K562 (cell line): ENCODE data around the gene LRRC61. TPM values are rescaled to one million over a fixed set of nuclear protein-coding genes. Genes with fewer than 3 reads are reported as not detected.

Experiments used
- ATF7 ChIP-seq: fragments of 450-650 bp; IDR thresholded peaks from 2 replicates; pipeline ENCODE4 v1.7.1; 2014; ENCODE audit warnings: mild to moderate bottlenecking, moderate library complexity
- BACH1 ChIP-seq: fragments of 200-800 bp; sonication (Bioruptor generic); IDR thresholded peaks from 2 replicates; pipeline ENCODE4 v1.6.1; 2016; ENCODE audit warnings: missing genetic modification characterization, missing compliant biosample characterization
- CTBP1 ChIP-seq: fragments of 450-650 bp; IDR thresholded peaks from 2 replicates; pipeline ENCODE4 v1.6.1; 2016; ENCODE audit warnings: borderline replicate concordance
- ELF2 ChIP-seq: fragments of 250-450 bp; sonication (Bioruptor Pico); IDR thresholded peaks from 2 replicates; pipeline ENCODE4 v1.5.0; 2021; ENCODE audit warnings: mild to moderate bottlenecking
- GTF2E2 ChIP-seq: fragments of 200-800 bp; sonication (Bioruptor generic); IDR thresholded peaks from 2 replicates; pipeline ENCODE4 v1.6.1; 2016; ENCODE audit warnings: missing genetic modification characterization, missing compliant biosample characterization
- HNRNPH1 ChIP-seq: fragments of 200-400 bp; formaldehyde crosslinking; optimal IDR thresholded peaks from 2 replicates; pipeline ENCODE3; 2017; ENCODE audit warnings: low read depth, mild to moderate bottlenecking, low read length, moderate library complexity
- JUND ChIP-seq, 2 experiments: IDR thresholded peaks; 2 replicates in 1 of 2; 3 replicates in 1 of 2; pipeline ENCODE4 v1.6.1; 2011; ENCODE audit warnings: borderline replicate concordance in 2 of 2, low read depth in 2 of 2, low read length in 2 of 2, improper control_type of control experiment in 1 of 2, missing biosample characterization in 1 of 2, missing genetic modification characterization in 1 of 2, missing genetic modification reagents in 1 of 2
- NCOA6 ChIP-seq: fragments of 450-650 bp; IDR thresholded peaks from 2 replicates; pipeline ENCODE4 v1.6.1; 2017; ENCODE audit warnings: mild to moderate bottlenecking
- NFRKB ChIP-seq: fragments of 450-650 bp; IDR thresholded peaks from 2 replicates; pipeline ENCODE4 v1.6.1; 2016; ENCODE audit warnings: low read depth
- PHB2 ChIP-seq: fragments of 450-650 bp; IDR thresholded peaks from 2 replicates; pipeline ENCODE4 v1.6.1; 2017; ENCODE audit warnings: low read depth
- SAFB2 ChIP-seq: fragments of 200-400 bp; formaldehyde crosslinking; IDR thresholded peaks from 2 replicates; pipeline ENCODE4 v1.6.1; 2018; ENCODE audit warnings: borderline replicate concordance, low read length, low read depth, moderate library complexity; ENCODE audit not compliant: severe bottlenecking
- U2AF2 ChIP-seq: fragments of 200-400 bp; formaldehyde crosslinking; optimal IDR thresholded peaks from 2 replicates; pipeline ENCODE3; 2017; ENCODE audit warnings: low read depth, mild to moderate bottlenecking, low read length
- YY1 ChIP-seq, 3 experiments: IDR thresholded peaks; 2 replicates each; pipeline ENCODE4 v1.6.1; 2011; ENCODE audit warnings: low read length in 2 of 3, mild to moderate bottlenecking in 2 of 3, moderate library complexity in 2 of 3, borderline replicate concordance in 1 of 3, control low read depth in 1 of 3, low read depth in 1 of 3; ENCODE audit not compliant: insufficient read depth in 3 of 3, insufficient replicate concordance in 2 of 3, control insufficient read depth in 1 of 3, insufficient read length in 1 of 3; ENCODE audit errors: extremely low read depth in 1 of 3
- ZNF133 ChIP-seq: fragments of 250-450 bp; sonication (Bioruptor Pico); IDR thresholded peaks from 2 replicates; pipeline ENCODE4 v1.4.0; 2020; ENCODE audit warnings: mild to moderate bottlenecking
- ZNF551 ChIP-seq: fragments of 250-450 bp; sonication (Bioruptor Pico); IDR thresholded peaks from 2 replicates; pipeline ENCODE4 v1.5.0; 2021; ENCODE audit warnings: mild to moderate bottlenecking, moderate library complexity
- ZNF583 ChIP-seq: fragments of 250-450 bp; sonication (Bioruptor Pico); IDR thresholded peaks from 2 replicates; pipeline ENCODE4 v1.4.0; 2020
- polyA plus RNA-seq, 8 experiments: library from polyadenylated mRNA; depleted of rRNA in 4 of 8; stranded (reverse) in 5 of 8; unstranded in 3 of 8; fragments of >200 nt; fragmentation: Nextera tagmentation in 2 of 8; fragmentation: Illumina TruSeq in 1 of 8; extraction: Ambion mirVana in 2 of 8; extraction: Trizol in 1 of 8; gene quantifications; 2 replicates each; pipeline versions ENCODE4 v1.2.1 to v1.2.3, GENCODE V29; 2011 to 2014; ENCODE audit warnings: inconsistent platforms in 1 of 8, missing spikeins in 1 of 8
- total RNA-seq, 7 experiments: library from RNA; depleted of rRNA in 6 of 7; stranded (reverse); fragments of >200 nt in 6 of 7; fragmentation: Illumina TruSeq in 2 of 7; extraction: Trizol in 2 of 7; gene quantifications; 2 replicates each; pipeline versions ENCODE4 v1.2.1 to v1.2.3, GENCODE V29; 2011 to 2021; ENCODE audit warnings: low replicate concordance in 1 of 7
- TF ChIP-seq, protein P1 (sequence below): sonication (generic); formaldehyde crosslinking; IDR thresholded peaks from 2 replicates; pipeline ENCODE4 v1.9.0; 2022; ENCODE audit warnings: mild to moderate bottlenecking, missing genetic modification reagents
- TF ChIP-seq, protein P2 (sequence below), 2 experiments: IDR thresholded peaks; 2 replicates each; pipeline ENCODE4 v1.6.1; 2011; ENCODE audit warnings: borderline replicate concordance in 1 of 2, control low read depth in 1 of 2, low read depth in 1 of 2, low read length in 1 of 2, mild to moderate bottlenecking in 1 of 2, mixed read lengths in 1 of 2, moderate library complexity in 1 of 2; ENCODE audit not compliant: insufficient read depth in 1 of 2, insufficient read length in 1 of 2, poor library complexity in 1 of 2, severe bottlenecking in 1 of 2; ENCODE audit errors: extremely low read depth in 1 of 2
- TF ChIP-seq, protein P3 (sequence below): fragments of 250-450 bp; sonication (Bioruptor Pico); IDR thresholded peaks from 2 replicates; pipeline ENCODE4 v1.9.0; 2021; ENCODE audit warnings: mild to moderate bottlenecking
- TF ChIP-seq, protein P4 (sequence below), 2 experiments: IDR thresholded peaks in 1 of 2; conservative IDR thresholded peaks in 1 of 2; 2 replicates each; pipeline ENCODE4 v1.6.1; 2016; ENCODE audit warnings: low read depth in 2 of 2, mild to moderate bottlenecking in 1 of 2, missing compliant biosample characterization in 1 of 2, missing genetic modification characterization in 1 of 2, moderate library complexity in 1 of 2
- TF ChIP-seq, protein P5 (sequence below): fragments of 450-650 bp; IDR thresholded peaks from 2 replicates; pipeline ENCODE4 v1.6.1; 2014; ENCODE audit warnings: low read depth, mild to moderate bottlenecking, moderate library complexity, borderline replicate concordance

LRRC61 gene
- total and polyA plus RNA-seq, 9 of the 15 experiments (the other 6 are each of a cell fraction or from before 2014, with no cell fraction given), result 1.3 to 55.2 (median 35.2) TPM

DNA sequence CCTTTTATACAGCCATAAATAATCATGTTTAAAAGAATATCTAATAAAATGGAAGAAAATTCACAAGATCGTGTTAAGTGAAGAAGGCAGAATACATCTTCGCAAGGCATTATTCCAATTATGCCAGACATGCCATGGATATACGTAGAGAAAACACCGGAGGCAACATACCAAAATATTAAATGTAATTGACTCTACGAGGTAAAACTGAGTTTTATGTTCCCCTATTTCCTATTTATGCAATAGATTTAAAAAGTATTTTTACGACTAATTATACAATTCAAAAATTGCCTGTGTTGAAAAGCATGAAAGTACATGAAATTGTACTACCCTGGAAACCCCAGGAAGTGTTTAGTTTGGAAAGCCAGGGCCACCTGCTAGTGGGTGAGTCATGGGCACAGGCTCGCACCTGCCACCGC, 44.5 kb downstream of the LRRC61 start (continued):
- TF ChIP-seq YY1 (IDR thresholded peaks at IDR 0.05; ENCODE audit: borderline replicate concordance in 1 of 3, control insufficient read depth in 1 of 3, extremely low read depth in 1 of 3, insufficient read depth in 3 of 3, insufficient read length in 1 of 3, insufficient replicate concordance in 2 of 3, low read depth in 1 of 3, low read length in 2 of 3) (no peak), ATF7 (no peak), PHB2 (no peak), NFRKB (no peak), GTF2E2 (tag) (no peak), CTBP1 (no peak), BACH1 (peak; percentile 49), SAFB2 (no peak), ZNF551 (no peak), NCOA6 (no peak), ZNF133 (CRISPR knock-in tag) (no peak), HNRNPH1 (no peak), U2AF2 (no peak), JUND (IDR thresholded peaks at IDR 0.05; ENCODE audit: borderline replicate concordance, low read depth, low read length) (peak; percentile 83), JUND (tag; IDR thresholded peaks at IDR 0.05; ENCODE audit: borderline replicate concordance, low read depth, low read length) (peak; percentile 82; the same call in 2 of the 3 replicates), ZNF583 (CRISPR knock-in tag) (0 out of 2 replicates have a peak, but pooled peaks have one; percentile 84), ELF2 (peak; percentile 68)
- TF ChIP-seq, protein P1, sequence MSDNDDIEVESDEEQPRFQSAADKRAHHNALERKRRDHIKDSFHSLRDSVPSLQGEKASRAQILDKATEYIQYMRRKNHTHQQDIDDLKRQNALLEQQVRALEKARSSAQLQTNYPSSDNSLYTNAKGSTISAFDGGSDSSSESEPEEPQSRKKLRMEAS (CRISPR knock-in tag), result no peak
- TF ChIP-seq, protein P2, sequence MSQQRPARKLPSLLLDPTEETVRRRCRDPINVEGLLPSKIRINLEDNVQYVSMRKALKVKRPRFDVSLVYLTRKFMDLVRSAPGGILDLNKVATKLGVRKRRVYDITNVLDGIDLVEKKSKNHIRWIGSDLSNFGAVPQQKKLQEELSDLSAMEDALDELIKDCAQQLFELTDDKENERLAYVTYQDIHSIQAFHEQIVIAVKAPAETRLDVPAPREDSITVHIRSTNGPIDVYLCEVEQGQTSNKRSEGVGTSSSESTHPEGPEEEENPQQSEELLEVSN (IDR thresholded peaks at IDR 0.05; ENCODE audit: borderline replicate concordance in 1 of 2, extremely low read depth in 1 of 2, insufficient read depth in 1 of 2, insufficient read length in 1 of 2, low read depth in 1 of 2, low read length in 1 of 2, poor library complexity in 1 of 2, severe bottlenecking in 1 of 2), result no peak
- TF ChIP-seq, protein P3, sequence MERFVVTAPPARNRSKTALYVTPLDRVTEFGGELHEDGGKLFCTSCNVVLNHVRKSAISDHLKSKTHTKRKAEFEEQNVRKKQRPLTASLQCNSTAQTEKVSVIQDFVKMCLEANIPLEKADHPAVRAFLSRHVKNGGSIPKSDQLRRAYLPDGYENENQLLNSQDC (CRISPR knock-in tag), result no peak
- TF ChIP-seq, protein P4, sequence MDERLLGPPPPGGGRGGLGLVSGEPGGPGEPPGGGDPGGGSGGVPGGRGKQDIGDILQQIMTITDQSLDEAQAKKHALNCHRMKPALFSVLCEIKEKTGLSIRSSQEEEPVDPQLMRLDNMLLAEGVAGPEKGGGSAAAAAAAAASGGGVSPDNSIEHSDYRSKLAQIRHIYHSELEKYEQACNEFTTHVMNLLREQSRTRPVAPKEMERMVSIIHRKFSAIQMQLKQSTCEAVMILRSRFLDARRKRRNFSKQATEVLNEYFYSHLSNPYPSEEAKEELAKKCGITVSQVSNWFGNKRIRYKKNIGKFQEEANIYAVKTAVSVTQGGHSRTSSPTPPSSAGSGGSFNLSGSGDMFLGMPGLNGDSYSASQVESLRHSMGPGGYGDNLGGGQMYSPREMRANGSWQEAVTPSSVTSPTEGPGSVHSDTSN (CRISPR knock-in tag; IDR thresholded peaks at IDR 0.05; ENCODE audit: low read depth), result no peak
- TF ChIP-seq, protein P4 (tag; conservative IDR thresholded peaks at IDR 0.05; ENCODE audit: low read depth), result no peak
- TF ChIP-seq, protein P5, sequence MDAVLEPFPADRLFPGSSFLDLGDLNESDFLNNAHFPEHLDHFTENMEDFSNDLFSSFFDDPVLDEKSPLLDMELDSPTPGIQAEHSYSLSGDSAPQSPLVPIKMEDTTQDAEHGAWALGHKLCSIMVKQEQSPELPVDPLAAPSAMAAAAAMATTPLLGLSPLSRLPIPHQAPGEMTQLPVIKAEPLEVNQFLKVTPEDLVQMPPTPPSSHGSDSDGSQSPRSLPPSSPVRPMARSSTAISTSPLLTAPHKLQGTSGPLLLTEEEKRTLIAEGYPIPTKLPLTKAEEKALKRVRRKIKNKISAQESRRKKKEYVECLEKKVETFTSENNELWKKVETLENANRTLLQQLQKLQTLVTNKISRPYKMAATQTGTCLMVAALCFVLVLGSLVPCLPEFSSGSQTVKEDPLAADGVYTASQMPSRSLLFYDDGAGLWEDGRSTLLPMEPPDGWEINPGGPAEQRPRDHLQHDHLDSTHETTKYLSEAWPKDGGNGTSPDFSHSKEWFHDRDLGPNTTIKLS, result no peak
